Neuronal stem cell (in vitro differentiated cells): Measurements from ENCODE around the gene CALHM6.

Source experiments
- DNase-seq: peaks from one replicate; pipeline ENCODE4 v3.0.0-alpha.2; 2013; ENCODE audit warnings: low spot score
- H2AFZ ChIP-seq: one replicate; pipeline ENCODE4 v1.6.1; 2013; ENCODE audit warnings: mild to moderate bottlenecking, low read length, inconsistent platforms
- H2AK5ac ChIP-seq: 2 replicates; pipeline ENCODE4 v1.6.1; 2013; ENCODE audit warnings: low read depth, mild to moderate bottlenecking, inconsistent platforms, low read length, moderate library complexity, mixed read lengths
- H2BK120ac ChIP-seq: 2 replicates; pipeline ENCODE4 v1.6.1; 2013; ENCODE audit warnings: low read depth, mild to moderate bottlenecking, inconsistent platforms, low read length, moderate library complexity, mixed read lengths
- H2BK12ac ChIP-seq: one replicate; pipeline ENCODE4 v1.6.1; 2013; ENCODE audit warnings: low read length, inconsistent platforms
- H2BK15ac ChIP-seq: 2 replicates; pipeline ENCODE4 v1.6.1; 2013; ENCODE audit warnings: mild to moderate bottlenecking, low read length, inconsistent platforms, mixed read lengths
- H2BK5ac ChIP-seq: one replicate; pipeline ENCODE4 v1.6.1; 2013; ENCODE audit warnings: inconsistent platforms, mild to moderate bottlenecking, low read length, moderate library complexity
- H3K14ac ChIP-seq: one replicate; pipeline ENCODE4 v1.6.1; 2013; ENCODE audit warnings: low read length, inconsistent platforms
- H3K18ac ChIP-seq: 2 replicates; pipeline ENCODE4 v1.6.1; 2013; ENCODE audit warnings: low read length, inconsistent platforms
- H3K23ac ChIP-seq: 2 replicates; pipeline ENCODE4 v1.6.1; 2013; ENCODE audit warnings: low read depth, mild to moderate bottlenecking, mixed read lengths, low read length, inconsistent platforms; ENCODE audit not compliant: poor library complexity
- H3K27ac ChIP-seq: replicated peaks from 3 replicates; pipeline ENCODE4 v1.5.1; 2013; ENCODE audit warnings: low read length, inconsistent platforms
- H3K27me3 ChIP-seq, 3 experiments: 2 replicates each; pipeline ENCODE4 v1.6.1; 2013; ENCODE audit warnings: low read length in 3 of 3, mild to moderate bottlenecking in 2 of 3, inconsistent platforms in 1 of 3, low read depth in 1 of 3, mixed read lengths in 1 of 3, moderate library complexity in 1 of 3; ENCODE audit not compliant: control insufficient read depth in 3 of 3, insufficient read depth in 3 of 3
- H3K36me3 ChIP-seq, 2 donors: replicated peaks in 1 of 2; 2 replicates each; pipeline ENCODE4 v1.6.1; 2013; ENCODE audit warnings: low read length in 2 of 2; ENCODE audit not compliant: control insufficient read depth in 2 of 2, insufficient read depth in 2 of 2
- H3K4ac ChIP-seq: 2 replicates; pipeline ENCODE4 v1.6.1; 2013; ENCODE audit warnings: inconsistent platforms, mild to moderate bottlenecking, low read length, moderate library complexity
- H3K4me1 ChIP-seq, 2 donors: 1 replicate in 1 of 2; 2 replicates in 1 of 2; pipeline ENCODE4 v1.6.1; 2013; ENCODE audit warnings: low read length in 2 of 2, low read depth in 1 of 2; ENCODE audit not compliant: control insufficient read depth in 2 of 2, insufficient read depth in 1 of 2
- H3K4me2 ChIP-seq: one replicate; pipeline ENCODE4 v1.6.1; 2013; ENCODE audit warnings: mild to moderate bottlenecking, low read length, inconsistent platforms; ENCODE audit not compliant: insufficient read depth, poor library complexity, severe bottlenecking
- H3K4me3 ChIP-seq, 2 donors: 2 replicates each; pipeline ENCODE4 v1.5.1; 2013; ENCODE audit warnings: low read length in 2 of 2, mild to moderate bottlenecking in 2 of 2, inconsistent platforms in 1 of 2, moderate library complexity in 1 of 2
- H3K79me1 ChIP-seq: one replicate; pipeline ENCODE4 v1.6.1; 2013; ENCODE audit warnings: low read depth, mild to moderate bottlenecking, inconsistent platforms, low read length, moderate library complexity
- H3K9ac ChIP-seq: one replicate; pipeline ENCODE4 v1.6.1; 2013; ENCODE audit warnings: mild to moderate bottlenecking, low read depth, low read length, inconsistent platforms; ENCODE audit not compliant: poor library complexity
- H3K9me3 ChIP-seq, 2 donors: replicated peaks in 1 of 2; 2 replicates each; pipeline versions ENCODE3 to v1.6.1; 2013; ENCODE audit warnings: low read length in 2 of 2, mild to moderate bottlenecking in 2 of 2, inconsistent platforms in 1 of 2, low read depth in 1 of 2, mixed read lengths in 1 of 2, moderate library complexity in 1 of 2; ENCODE audit not compliant: control insufficient read depth in 2 of 2, insufficient read depth in 1 of 2
- H4K8ac ChIP-seq: one replicate; pipeline ENCODE4 v1.6.1; 2013; ENCODE audit warnings: low read depth, mild to moderate bottlenecking, inconsistent platforms, low read length, moderate library complexity
- H4K91ac ChIP-seq: one replicate; pipeline ENCODE4 v1.6.1; 2013; ENCODE audit warnings: low read length, low read depth, mild to moderate bottlenecking, inconsistent platforms; ENCODE audit not compliant: poor library complexity
- WGBS, 2 donors: extraction: QIAGEN DNeasy Blood & Tissue Kit; methylation state at CpG; one replicate each; pipeline ENCODE4 v1.1.7; 2013; ENCODE audit warnings: missing lambda C conversion rate in 2 of 2, mixed read lengths in 1 of 2; ENCODE audit not compliant: insufficient read length in 2 of 2, insufficient replicate concordance in 1 of 2; ENCODE audit errors: extremely low coverage in 2 of 2; 5-methylcytosine and 5-hydroxymethylcytosine counted together

CALHM6 gene

GRCh38 chr6:116465246-116465645, 4.1 kb downstream of the CALHM6 start:
- Histone ChIP-seq H2BK120ac (no peak overlapping the region), H3K9ac (no peak overlapping the region), H3K36me3 (no peaks in the 10 kb centered on the region), H3K18ac (no peak overlapping the region), H2BK12ac (no peak overlapping the region), H3K4me3 (no peak overlapping the region), H3K9me3 (peaks cover 0 to 3% of the 10 kb centered on the region in 2 donors), H3K79me1 (no peaks in the 10 kb centered on the region), H4K8ac (no peak overlapping the region), H2AK5ac (no peak overlapping the region), H3K23ac (no peak overlapping the region), H3K4me1 (peaks cover 0 to 2% of the 10 kb centered on the region in 2 donors), H2BK5ac (no peak overlapping the region), H3K4ac (no peak overlapping the region), H4K91ac (no peak overlapping the region), H2BK15ac (no peak overlapping the region), H3K27me3 (peaks cover 0 to 22% (median 0%) of the 10 kb centered on the region in 3 experiments), H3K27ac (no peak overlapping the region), H2AFZ (no peak overlapping the region), H3K4me2 (no peak overlapping the region), H3K14ac (no peak overlapping the region)
- WGBS, 2 donors = no CpG with 5 or more reads among the region's 5 CpGs
- no peak for DNase-seq

- H3K18ac ChIP-seq = no peak overlapping the region
- H4K8ac ChIP-seq = no peak overlapping the region
- H3K9me3 ChIP-seq = peaks cover 0 to 3% of the 10 kb centered on the region in 2 donors
- no peak overlapping the region for H3K27ac ChIP-seq
- no CpG with 5 or more reads among the region's 1 CpG for WGBS, 2 donors
- H3K4me3 ChIP-seq = no peak overlapping the region
- no peak overlapping the region for H2AK5ac ChIP-seq
- no peak overlapping the region for H3K4ac ChIP-seq
- peaks cover 0 to 9% (median 0%) of the 10 kb centered on the region in 3 experiments for H3K27me3 ChIP-seq
- no peaks in the 10 kb centered on the region for H3K36me3 ChIP-seq
- H3K4me1 ChIP-seq = no peaks in the 10 kb centered on the region
- H3K14ac ChIP-seq = no peak overlapping the region
- no peak overlapping the region for H3K23ac ChIP-seq
- no peak overlapping the region for H2BK12ac ChIP-seq
- no peak overlapping the region for H3K4me2 ChIP-seq
- H2AFZ ChIP-seq = no peak overlapping the region
- H4K91ac ChIP-seq = no peak overlapping the region
- no peaks in the 10 kb centered on the region for H3K79me1 ChIP-seq
- H2BK120ac ChIP-seq = no peak overlapping the region
- H3K9ac ChIP-seq = no peak overlapping the region
- H2BK5ac ChIP-seq = no peak overlapping the region
- no peak for DNase-seq
- H2BK15ac ChIP-seq = no peak overlapping the region
These were observed 5.9 kb downstream of the CALHM6 start for GRCh38 chr6:116467096-116467495.

- H3K14ac ChIP-seq = no peak overlapping the region
- no peaks in the 10 kb centered on the region for H3K4me1 ChIP-seq
- no peak overlapping the region for H3K23ac ChIP-seq
- H2BK5ac ChIP-seq = no peak overlapping the region
- no peak overlapping the region for H4K8ac ChIP-seq
- H3K4ac ChIP-seq = no peak overlapping the region
- no peak overlapping the region for H3K4me2 ChIP-seq
- DNase-seq = no peak
- no peak overlapping the region for H2AFZ ChIP-seq
- H3K27ac ChIP-seq = no peak overlapping the region
- H3K79me1 ChIP-seq = no peaks in the 10 kb centered on the region
- no peak overlapping the region for H3K4me3 ChIP-seq
- H3K9me3 ChIP-seq = peaks cover 0 to 3% of the 10 kb centered on the region in 2 donors
- H2BK12ac ChIP-seq = no peak overlapping the region
- no peak overlapping the region for H3K18ac ChIP-seq
- no peaks in the 10 kb centered on the region for H3K36me3 ChIP-seq
- no peak overlapping the region for H2BK15ac ChIP-seq
- H2BK120ac ChIP-seq = no peak overlapping the region
- no peak overlapping the region for H4K91ac ChIP-seq
- no peak overlapping the region for H3K9ac ChIP-seq
- no peak overlapping the region for H2AK5ac ChIP-seq
- peaks cover 0 to 6% (median 0%) of the 10 kb centered on the region in 3 experiments for H3K27me3 ChIP-seq
These were observed 6.3 kb downstream of the CALHM6 start for GRCh38 chr6:116467514-116467913.

- Histone ChIP-seq H3K14ac (no peak overlapping the region), H4K91ac (no peak overlapping the region), H3K4me3 (no peak overlapping the region), H2BK15ac (no peak overlapping the region), H3K4me2 (no peak overlapping the region), H2BK120ac (no peak overlapping the region), H3K27me3 (peaks cover 0 to 2% (median 0%) of the 10 kb centered on the region in 3 experiments), H2BK12ac (no peak overlapping the region), H3K4ac (no peak overlapping the region), H3K18ac (no peak overlapping the region), H2AK5ac (no peak overlapping the region), H3K9ac (no peak overlapping the region), H3K79me1 (no peaks in the 10 kb centered on the region), H3K4me1 (no peaks in the 10 kb centered on the region), H3K9me3 (peaks cover 0 to 3% of the 10 kb centered on the region in 2 donors), H4K8ac (no peak overlapping the region), H2AFZ (no peak overlapping the region), H3K36me3 (no peaks in the 10 kb centered on the region), H2BK5ac (no peak overlapping the region), H3K23ac (no peak overlapping the region), H3K27ac (no peak overlapping the region)
- WGBS, 2 donors = no CpG with 5 or more reads among the region's 1 CpG
- no peak for DNase-seq
These were observed 7.1 kb downstream of the CALHM6 start for GRCh38 chr6:116468293-116468692.
